CD4-positive, alpha-beta T cell treated with Interleukin-6 at 100 ng/mL for 8 hours (primary cell): Measurements from ENCODE around the gene ZMYND11.
A peak's percentile ranks its signal among the peaks of the same experiment; 100 is the strongest.
"Not testable (repeated sequence)": the region's sequence is repeated elsewhere in the genome, so short reads cannot be mapped to it uniquely, and the experiment has no call there.

Experiments used
- DNase-seq: peaks from one replicate; pipeline ENCODE4 v3.0.0-alpha.2; 2020; ENCODE audit warnings: mixed read lengths, low spot score

The ZMYND11 gene

DNA sequence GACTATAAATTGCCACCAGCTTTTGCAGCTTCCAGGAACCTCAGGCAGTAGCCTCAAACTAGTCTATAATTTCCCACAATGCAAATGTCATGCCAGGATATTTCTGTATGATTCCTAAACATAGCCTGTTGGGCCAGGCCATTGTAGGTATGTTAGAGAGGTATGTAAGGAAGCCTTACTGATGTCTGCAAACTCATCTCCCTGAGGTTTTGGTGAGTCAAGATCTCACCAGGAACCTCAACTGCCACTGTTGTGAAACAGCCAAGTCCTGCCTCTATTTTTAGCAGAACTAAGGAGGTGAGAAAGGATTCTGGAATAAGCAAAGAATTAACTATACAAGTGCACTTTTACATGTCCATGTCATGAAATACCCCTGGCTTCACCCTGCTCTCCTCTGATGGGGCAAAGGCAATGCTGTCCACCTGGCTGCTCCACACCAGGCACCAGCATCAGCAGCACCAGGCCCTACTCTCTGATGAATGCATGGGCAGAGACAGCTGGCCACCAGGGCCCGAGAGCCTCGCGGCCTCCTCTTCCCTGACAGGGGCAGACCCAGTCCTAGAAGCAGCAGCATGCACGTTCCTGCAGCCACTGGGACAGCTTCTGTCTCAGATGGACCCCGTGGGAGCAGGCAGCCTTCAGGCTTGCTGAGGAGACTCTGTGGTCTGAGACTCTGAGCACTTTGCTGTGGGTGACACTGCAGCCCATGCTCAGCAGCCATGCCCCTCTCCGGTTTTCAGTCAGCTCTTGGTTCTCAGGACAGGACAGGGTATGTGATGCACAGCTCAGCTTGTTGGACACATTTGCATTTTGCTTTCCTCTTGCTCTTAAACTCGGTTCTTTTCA lies 147.3 kb downstream of the ZMYND11 start:
- DNase-seq: no peak

DNA sequence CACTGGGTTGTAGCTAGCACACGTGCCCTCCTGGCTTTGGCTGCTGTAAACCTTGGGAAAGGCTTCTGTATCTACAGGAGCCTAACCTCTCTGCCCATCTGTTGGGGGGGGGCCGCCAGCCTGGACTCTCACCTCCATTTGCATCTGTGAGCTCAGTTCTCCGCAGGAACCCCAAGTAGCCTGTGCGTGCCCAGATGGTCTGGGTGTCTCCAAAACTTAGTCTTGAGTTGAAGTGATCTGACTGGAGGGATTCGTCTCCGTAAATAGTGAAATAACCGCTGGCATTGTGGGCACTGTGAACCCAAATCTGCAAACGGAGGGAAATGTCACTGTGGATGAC lies 147.9 kb downstream of the ZMYND11 start:
- no peak for DNase-seq

DNA sequence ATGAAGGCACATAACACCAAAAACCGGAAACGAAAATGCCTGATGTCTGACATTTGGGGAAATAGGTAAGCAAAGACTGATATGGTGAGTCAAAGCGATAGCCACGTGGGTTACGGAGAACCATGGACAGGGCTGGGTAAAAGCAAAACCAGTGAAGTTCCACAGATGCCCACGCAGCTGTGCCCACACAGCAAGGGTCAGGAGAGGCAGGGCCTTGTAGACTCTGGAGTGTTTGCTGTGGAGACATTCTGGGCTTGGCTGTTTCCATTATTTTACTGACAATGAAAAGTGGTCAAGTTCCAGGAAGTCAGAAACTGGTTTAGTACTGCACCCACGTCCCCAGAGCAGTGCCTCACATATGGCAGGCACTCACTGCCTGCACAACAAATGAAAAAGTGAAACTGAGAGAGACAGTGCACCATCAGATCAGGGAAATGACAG lies 148.7 kb downstream of the ZMYND11 start:
- DNase-seq: peak; percentile 4

DNA sequence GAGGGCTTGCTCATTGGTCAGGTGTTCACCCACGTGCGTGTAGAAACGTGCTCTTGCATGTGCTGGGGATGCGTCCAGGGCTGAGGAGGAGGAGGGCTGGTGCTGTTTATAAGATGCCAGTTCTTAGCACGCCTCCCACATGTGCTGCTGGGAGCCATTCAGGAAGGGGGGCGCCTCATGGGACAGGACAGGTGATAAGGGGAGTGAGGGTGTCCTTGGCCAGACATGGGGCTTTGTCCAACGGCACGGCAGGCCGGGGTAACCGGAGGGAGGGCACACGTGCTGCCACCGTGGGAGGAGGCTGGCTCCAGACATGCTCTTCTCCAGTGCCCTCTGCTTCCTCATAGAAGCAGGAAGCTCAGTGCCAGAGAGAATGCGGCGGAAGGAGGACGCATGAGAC lies 150.0 kb downstream of the ZMYND11 start:
- no peak for DNase-seq

DNA sequence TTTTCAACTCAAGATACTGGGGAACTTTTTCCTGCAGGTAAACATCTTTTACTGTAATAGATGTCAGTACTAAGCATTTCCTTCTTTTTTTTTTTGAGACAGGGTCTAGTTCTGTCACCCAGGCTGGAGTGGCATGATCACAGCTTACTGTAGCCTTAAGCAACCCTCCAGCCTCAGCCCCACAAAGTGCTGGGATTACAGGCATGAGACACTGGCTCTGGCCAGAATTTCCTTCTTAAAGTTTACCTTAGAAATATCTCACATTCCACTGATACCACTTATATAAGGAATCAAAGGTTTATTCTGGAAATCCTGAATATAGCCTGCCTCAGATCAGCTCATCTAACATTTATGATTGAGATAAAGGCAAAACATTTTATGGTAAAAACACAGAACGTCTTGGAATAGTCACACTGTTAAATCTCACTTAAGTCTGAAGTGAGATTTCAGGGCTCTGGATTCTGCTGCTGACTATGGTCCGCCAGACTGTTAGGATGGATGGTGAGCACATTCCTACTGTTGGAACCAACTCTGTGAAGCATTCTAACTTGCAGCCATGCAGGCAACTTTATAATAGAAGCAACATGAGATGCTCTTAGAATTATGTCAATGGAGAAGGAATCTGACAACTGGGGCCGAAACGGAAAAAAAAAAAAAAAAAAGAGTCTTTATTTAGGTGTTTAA lies 151.9 kb downstream of the ZMYND11 start:
- DNase-seq: no peak

DNA sequence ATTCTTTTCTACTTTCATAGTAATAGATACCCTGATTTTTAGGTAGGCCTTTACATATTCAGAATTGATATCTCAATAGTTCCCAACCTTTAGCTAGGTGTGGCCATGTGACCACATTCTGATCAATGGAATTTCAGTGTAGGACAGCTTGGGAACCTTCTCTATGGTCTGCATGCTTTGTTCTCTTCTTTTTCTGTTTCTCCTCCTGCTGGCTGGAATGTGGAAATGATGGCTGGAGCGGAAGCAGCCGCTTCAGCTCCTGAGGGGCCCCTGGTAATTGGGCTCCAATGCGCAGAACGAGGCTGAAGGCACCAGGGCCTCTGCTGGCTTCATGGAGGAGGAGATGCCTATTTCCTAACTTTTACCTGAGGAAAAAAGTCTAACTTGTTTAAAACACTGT lies 152.6 kb downstream of the ZMYND11 start:
- DNase-seq: no peak

DNA sequence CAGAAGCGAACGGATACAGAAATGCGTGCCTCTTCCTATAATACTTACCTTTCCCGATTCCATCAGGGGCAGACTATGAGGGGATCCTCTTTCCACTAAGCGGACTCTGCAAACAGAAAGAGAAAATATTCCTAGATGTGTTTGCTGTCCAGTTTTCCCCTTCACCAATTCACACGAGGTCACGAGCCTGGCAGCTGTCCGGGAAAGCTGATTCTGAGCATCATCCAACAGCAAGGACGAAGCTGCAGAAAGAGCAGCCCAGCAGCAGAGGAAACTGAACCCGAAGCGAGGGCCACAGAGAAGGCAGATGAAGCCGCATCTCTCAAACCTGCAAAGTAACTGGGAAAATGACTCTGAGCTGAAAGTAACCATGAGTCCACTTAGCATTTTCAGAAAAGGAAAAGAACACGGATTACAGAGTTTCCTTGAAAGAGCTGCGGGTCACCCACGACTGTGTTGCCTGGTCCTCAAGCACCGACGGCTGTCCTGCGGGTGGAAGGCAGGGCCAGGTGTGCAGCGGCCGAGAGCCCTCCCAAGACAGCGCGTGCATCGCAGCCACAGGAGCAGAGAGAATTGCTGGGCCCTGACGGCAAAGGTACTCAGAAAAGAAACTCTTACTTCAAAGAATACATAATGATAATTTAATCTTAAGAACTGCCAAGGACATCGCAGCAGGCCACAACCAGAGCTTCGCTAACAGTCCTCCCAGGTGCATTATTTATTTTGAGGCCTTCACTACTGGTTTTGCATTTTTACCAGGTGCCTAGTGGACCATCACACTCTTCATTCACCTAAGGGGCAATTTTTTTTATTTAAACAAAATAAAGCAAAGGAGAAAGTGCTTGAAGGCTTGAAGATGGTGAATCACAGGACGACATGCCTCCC lies 153.3 kb downstream of the ZMYND11 start:
- no peak for DNase-seq

DNA sequence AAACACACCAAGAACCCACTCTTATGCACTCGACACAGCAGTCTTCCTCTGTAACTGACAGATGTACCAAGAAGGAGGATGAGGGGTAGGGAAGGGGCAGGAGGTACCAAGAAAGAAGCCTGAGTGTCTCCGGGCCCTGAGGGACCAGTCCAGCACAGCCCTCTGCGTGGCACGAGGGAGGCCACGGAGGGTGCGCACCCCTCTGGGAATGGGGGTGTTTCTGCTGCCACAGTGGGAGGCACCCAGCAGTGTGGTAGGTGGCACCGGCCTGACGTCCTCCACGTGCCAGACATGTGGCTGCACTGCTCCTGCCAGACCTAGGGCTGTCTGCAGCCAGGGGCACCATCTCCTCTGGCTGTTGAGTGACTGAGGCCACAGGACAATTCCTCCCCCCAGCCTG lies 154.3 kb downstream of the ZMYND11 start:
- DNase-seq: no peak

DNA sequence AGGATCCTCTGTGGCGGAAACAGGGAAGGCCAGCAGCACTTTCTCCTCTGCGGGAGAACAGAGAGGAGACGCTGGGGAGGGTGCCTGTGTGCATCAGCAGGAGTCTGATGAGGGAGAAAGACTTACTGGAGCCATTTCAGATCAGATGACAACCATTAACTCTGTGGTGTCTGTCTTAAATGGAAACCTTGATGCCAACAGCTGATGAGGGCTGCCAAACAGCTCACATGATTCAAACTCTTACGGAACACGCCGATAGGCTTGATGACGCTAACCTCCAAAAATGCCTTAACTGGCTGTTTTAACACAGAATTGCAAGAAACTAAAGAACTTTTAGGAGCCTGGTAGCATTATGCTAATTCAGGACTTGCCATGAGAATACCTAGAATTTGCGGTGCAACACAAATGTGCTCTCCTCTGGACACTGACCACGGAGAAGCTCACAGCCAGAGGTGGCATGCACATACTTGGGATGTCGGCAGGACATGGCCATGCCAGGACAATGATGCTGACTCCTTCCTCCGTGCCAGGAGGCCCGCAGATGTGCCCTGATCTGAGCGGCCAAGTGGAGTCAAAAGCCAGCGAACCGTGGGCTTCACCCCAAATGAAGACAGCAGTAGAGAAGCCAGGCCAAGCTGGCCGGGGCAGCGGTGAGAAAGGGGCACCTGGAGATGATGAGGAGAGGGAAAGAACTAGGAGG lies 154.9 kb downstream of the ZMYND11 start:
- DNase-seq: no peak

DNA sequence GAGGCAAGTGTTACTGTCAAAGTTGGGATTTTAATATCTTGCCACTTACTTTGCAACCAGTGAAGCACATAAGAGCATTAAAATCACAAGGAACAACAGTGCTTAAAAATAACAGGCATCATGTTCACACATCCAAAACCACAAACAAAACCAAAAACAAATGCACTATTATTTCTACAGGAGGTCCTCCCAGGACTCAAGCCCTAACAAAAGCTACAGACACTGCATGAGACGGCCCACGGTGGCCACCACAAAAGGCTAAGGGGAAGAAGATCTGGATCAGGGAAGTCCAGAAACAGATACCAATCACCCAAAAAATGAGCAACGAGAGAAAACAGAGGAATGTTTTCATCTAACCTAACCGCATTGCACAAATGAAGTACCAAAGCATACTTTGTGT lies 158.4 kb downstream of the ZMYND11 start:
- DNase-seq: no peak

DNA sequence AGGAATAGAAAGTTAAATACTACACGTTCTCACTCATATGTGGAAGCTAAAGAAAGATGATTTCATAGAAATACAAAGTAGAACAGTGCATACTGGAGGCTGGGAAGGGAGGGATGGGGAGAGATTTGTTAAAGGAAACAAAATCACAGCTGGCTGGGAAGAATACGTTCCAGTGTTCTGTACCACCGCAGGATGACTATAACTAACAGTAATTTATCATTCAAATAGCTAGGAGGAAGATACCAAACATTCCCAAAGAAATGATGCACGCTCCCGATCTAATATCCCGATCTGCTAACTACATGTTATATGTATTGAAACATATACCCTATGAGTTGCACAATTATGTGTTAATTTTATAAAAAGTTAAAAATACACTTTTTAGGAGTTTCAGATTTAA lies 162.3 kb downstream of the ZMYND11 start:
- no peak for DNase-seq

DNA sequence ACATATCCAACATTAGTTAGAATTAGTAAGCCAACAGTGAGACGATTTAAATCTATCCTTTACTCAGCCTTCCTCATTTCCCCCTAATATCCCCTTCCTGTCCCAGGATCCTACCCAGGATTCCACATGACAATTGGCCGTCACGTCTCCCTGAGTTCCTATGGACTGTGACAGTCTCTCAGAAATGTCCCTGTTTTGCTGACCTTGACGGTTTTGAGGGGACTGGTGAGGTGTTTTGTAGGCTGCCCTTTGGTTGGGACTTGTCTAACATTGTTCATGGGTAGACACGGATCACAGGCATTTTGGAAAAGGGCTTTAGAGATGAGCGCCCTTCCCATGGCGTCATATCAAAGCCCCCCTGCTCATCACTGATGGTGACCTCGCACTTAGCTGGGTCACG lies 162.8 kb downstream of the ZMYND11 start:
- DNase-seq: no peak

DNA sequence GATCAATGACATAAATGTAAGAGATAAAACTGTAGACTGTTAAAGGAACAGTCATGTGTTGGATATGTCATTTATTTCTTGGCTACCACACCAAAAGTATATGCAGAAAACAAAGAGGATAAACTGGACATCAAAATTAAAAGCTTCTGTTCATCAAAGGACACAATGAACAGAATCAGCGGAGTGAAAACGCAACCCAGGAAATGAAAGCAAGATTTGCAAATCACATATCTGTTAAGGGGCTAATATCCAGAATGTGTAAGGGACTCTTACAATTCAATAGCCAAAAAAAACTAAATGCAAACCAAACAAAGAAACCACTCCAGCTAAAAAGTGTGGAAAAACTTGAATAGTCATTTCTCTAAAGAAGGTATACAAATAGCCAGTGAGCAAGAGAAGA lies 164.3 kb downstream of the ZMYND11 start:
- DNase-seq: no peak

DNA sequence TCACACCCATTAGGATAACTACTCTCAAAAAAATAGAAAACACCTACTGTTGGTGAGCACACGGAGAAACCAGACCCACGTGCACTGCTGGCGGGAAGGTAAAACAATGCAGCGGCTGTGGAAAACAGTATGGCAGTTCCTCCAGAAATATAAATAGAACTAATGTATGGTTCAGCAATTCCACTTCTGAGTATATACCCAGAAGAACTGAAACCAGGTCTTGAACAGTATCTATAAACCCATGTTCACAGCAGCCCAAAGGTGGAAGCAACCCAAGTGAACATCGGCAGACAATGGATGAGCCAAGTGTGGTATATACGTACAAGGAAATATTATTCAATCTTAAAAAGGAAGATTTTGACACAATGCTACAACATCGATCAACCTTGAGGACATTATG lies 164.7 kb downstream of the ZMYND11 start:
- DNase-seq: no peak

DNA sequence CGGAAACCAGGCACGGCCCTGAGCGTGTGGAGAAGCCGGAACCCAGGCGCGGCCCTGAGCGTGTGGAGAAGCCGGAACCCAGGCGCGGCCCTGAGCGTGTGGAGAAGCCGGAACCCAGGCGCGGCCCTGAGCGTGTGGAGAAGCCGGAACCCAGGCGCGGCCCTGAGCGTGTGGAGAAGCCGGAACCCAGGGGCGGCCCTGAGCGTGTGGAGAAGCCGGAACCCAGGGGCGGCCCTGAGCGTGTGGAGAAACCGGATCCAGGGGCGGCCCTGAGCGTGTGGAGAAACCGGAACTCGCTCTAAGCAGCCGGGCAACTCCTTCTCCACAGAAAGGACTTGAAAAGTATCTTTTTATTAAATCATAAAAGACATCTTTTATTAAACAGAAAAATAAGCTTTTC lies 165.3 kb downstream of the ZMYND11 start:
- DNase-seq: not testable (repeated sequence)

DNA sequence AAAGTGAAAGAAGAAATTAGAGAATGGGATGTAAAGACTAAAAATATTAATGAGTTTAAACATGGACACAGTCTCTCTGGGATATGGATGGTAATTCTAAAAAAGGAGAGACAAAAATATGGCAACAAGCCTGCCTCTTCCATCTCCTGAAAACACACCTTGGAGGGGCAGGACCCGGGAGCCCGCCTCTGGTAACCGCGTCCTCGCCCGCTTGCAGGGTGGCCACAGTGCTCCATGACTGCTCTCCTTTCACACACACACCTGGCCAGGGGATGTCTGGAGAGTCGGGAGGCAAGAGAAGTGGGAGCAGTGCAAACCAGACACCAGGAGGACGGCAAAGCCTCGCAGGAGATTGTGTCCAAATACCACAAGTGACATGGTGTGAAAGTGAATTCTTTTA lies 166.3 kb downstream of the ZMYND11 start:
- no peak for DNase-seq
